ENCODE results near the gene C2orf66.

C2orf66 gene

GRCh38 chr2:196758474-196759377 lies 50.4 kb downstream of the C2orf66 start:
- no peak for DNase-seq (ENCODE audit: low spot score)

All from germinal center (tissue), 1 donor.